ENCODE measurements around the gene MRGPRF. TPM values are rescaled to one million over a fixed set of nuclear protein-coding genes. Genes with fewer than 3 reads are reported as not detected.
A peak's percentile ranks its signal among the peaks of the same experiment; 100 is the strongest.

Gene MRGPRF
- total RNA-seq, 4 donors from 2014 or later, result 17.9 to 119 (median 43.6) TPM

DNA sequence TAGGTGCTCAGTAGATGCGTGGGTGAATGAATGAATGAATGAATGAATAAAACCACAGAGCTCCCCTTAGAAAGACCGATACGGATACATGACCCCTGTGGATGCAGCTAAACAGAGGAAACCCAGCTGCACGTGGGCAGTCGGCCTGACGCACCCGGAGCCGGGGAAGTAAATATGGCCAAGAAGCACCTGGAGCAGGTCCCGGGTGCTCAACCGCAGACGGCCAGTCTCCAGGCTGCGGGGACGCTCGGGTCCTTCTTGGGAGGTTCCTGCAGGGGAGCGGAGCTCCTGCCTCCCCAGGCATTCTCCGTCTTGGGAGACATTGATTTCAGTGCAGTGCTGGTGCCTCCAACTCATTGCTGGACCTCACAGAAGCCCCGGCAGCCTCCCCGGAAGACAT is 24.0 kb upstream of the MRGPRF start:
- intact Hi-C loops (cut with DNase I; ENCODE audit: low total_unique reads), result no loop called here
- DNase-seq, result no peak
- H3K4me3 ChIP-seq, result no peak overlapping the region
- no peak for TF ChIP-seq EP300 (IDR thresholded peaks at IDR 0.05; ENCODE audit: low read depth)
- H3K27ac ChIP-seq, result no peak overlapping the region
- no peaks in the 10 kb centered on the region for H3K36me3 ChIP-seq
- 90% methylated on average over 15 of the region's 18 CpGs; no CpG with 5 or more reads in 1 of the 2 donors for WGBS, 2 donors (ENCODE audit: low coverage in 1 of 2)
- peaks cover 0 to 7% (median 3%) of the 10 kb centered on the region in 4 donors for H3K4me1 ChIP-seq
- H3K9me3 ChIP-seq, result no peaks in the 10 kb centered on the region
- no peaks in the 10 kb centered on the region for H3K27me3 ChIP-seq
- in situ Hi-C loops (cut with MboI; ENCODE audit: low pct_ligation_motif_present in 1 of 4, low pct_unique_long_range_greater_than_20kb in 1 of 4, low sequenced_read_pairs in 3 of 4), result no loop called here

DNA sequence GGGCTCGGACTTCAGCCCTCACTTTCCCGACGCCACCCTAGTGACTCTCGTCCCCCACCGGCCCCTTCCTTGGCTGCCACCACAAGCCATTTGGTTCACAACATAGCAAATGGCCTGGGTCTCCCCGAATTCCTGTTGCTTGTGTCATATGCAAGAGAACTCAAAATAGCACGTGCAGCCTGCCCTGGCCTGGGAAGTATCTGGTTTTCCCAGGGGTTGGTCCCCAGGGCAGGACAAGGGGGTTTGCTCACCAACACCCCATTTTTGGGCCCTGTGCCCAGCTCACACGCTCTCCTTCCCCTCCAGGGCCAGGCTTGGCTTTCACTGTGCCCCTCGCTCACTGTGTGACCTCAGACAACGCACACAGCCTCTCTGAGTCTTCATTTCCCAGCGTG is 22.9 kb upstream of the MRGPRF start:
- in situ Hi-C loops (cut with MboI; ENCODE audit: low pct_ligation_motif_present in 1 of 4, low pct_unique_long_range_greater_than_20kb in 1 of 4, low sequenced_read_pairs in 3 of 4), result no loop called here

DNA sequence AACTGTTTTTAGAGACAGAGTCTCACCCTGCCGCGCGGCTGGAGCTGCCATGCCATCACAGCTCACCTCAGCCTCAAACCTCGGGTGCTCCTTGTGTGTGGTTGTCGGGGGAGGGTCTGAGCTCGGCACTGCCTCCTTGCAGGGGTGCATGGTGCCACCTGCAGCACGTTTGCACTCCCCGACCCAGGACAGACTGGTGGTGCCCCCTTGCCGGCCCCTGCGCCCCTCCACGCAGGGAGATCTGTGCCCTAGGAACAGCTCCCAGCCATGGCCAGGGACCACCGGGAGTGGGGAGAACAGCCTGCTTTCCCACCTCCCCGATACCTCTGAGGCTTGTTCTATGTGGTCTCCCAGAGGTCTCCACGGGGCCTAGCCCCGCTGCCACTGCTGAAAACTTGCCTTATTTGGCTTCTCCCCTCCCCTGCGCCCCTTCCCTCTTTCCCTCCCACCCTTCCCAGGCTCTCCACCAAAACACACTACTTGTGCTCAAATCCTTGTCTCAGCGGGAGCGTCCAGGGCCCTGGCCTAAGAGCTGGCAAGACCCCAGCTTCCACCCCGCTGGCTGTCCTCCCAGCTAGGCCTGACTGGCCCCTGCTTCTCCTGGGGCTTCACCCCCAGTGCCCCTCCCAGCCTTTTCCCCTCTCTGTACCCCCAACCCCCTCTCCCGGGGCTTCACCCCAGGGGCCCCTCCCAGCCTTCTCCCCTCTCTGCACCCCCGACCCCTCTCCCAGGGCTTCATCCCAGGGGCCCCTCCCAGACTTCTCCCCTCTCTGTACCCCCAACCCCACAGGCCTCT is 22.3 kb upstream of the MRGPRF start:
- Histone ChIP-seq H3K36me3 (no peaks in the 10 kb centered on the region), H3K9me3 (no peaks in the 10 kb centered on the region), H3K27ac (peak overlapping the region; percentile 41 to 79 (median 62)), H3K4me1 (peaks cover 0 to 7% (median 3%) of the 10 kb centered on the region in 4 donors), H3K4me3 (no peak overlapping the region), H3K27me3 (no peaks in the 10 kb centered on the region)
- in situ Hi-C loops (cut with MboI; ENCODE audit: low pct_ligation_motif_present in 1 of 4, low pct_unique_long_range_greater_than_20kb in 1 of 4, low sequenced_read_pairs in 3 of 4) (no loop called here), intact Hi-C loops (cut with DNase I; ENCODE audit: low total_unique reads) (no loop called here)
- no peak for TF ChIP-seq EP300 (IDR thresholded peaks at IDR 0.05; ENCODE audit: low read depth)
- DNase-seq, result no peak
- 69 to 80% methylated on average over 1 to 21 of the region's 21 CpGs for WGBS, 2 donors (ENCODE audit: low coverage in 1 of 2)

More for the DNA sequence above, 22.9 kb upstream of the MRGPRF start:
- no peaks in the 10 kb centered on the region for H3K36me3 ChIP-seq
- peak overlapping the region; percentile 41 to 79 (median 62) for H3K27ac ChIP-seq
- no peak overlapping the region for H3K4me3 ChIP-seq
- no peaks in the 10 kb centered on the region for H3K9me3 ChIP-seq
- peaks cover 0 to 7% (median 3%) of the 10 kb centered on the region in 4 donors for H3K4me1 ChIP-seq
- no peaks in the 10 kb centered on the region for H3K27me3 ChIP-seq
- no peak for DNase-seq
- 77% methylated on average over 10 of the region's 11 CpGs; no CpG with 5 or more reads in 1 of the 2 donors for WGBS, 2 donors (ENCODE audit: low coverage in 1 of 2)
- TF ChIP-seq POLR2A (IDR thresholded peaks at IDR 0.05), result no peak
- peak in 1 of 3 donors; percentile 22 for TF ChIP-seq POLR2AphosphoS5 (IDR thresholded peaks at IDR 0.05)
- TF ChIP-seq EP300 (IDR thresholded peaks at IDR 0.05; ENCODE audit: low read depth), result no peak
- TF ChIP-seq, protein P1, sequence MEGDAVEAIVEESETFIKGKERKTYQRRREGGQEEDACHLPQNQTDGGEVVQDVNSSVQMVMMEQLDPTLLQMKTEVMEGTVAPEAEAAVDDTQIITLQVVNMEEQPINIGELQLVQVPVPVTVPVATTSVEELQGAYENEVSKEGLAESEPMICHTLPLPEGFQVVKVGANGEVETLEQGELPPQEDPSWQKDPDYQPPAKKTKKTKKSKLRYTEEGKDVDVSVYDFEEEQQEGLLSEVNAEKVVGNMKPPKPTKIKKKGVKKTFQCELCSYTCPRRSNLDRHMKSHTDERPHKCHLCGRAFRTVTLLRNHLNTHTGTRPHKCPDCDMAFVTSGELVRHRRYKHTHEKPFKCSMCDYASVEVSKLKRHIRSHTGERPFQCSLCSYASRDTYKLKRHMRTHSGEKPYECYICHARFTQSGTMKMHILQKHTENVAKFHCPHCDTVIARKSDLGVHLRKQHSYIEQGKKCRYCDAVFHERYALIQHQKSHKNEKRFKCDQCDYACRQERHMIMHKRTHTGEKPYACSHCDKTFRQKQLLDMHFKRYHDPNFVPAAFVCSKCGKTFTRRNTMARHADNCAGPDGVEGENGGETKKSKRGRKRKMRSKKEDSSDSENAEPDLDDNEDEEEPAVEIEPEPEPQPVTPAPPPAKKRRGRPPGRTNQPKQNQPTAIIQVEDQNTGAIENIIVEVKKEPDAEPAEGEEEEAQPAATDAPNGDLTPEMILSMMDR (IDR thresholded peaks at IDR 0.05), result no peak
- intact Hi-C loops (cut with DNase I; ENCODE audit: low total_unique reads), result no loop called here

DNA sequence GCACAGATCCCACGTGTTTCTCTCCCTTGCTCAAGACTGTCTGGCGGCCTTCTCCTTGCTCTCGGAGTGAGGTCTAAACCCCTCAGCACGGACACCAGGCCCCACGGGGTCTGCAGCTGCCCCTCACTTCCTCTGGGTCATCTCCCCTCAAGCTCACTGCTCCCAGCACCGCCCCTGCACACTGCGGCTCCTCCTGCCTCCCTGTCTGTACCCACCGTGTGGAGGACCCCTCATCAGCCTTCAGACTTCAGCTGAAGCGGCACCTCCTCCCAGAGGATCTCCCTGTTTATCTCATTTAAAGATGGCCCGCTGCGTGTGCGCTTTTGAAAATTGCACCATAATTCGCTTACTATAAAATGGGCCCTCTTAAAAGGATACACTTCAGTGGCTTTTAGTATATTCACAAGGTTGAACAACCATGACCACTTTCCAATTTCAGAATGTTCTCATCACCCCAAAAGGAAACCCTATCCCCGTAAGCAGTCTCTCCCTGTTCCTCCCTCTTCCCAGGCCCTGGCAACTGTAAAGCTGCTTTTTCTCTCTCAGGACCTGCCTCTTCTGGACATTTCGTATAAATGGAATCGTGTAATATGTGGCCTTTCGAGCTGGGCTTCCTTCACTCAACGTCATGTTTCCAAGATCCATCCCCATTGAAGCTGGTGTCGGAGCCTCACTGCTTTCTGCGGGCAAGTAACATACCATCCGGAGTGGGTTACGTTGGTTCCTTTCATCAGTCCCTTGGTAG is 21.2 kb upstream of the MRGPRF start:
- peak overlapping the region; percentile 41 to 79 (median 62) for H3K27ac ChIP-seq
- no peak overlapping the region for H3K4me3 ChIP-seq
- H3K4me1 ChIP-seq, result peaks cover 0 to 7% (median 3%) of the 10 kb centered on the region in 4 donors
- H3K36me3 ChIP-seq, result no peaks in the 10 kb centered on the region
- no peaks in the 10 kb centered on the region for H3K9me3 ChIP-seq
- in situ Hi-C loops (cut with MboI; ENCODE audit: low pct_ligation_motif_present in 1 of 4, low pct_unique_long_range_greater_than_20kb in 1 of 4, low sequenced_read_pairs in 3 of 4) (no loop called here), intact Hi-C loops (cut with DNase I; ENCODE audit: low total_unique reads) (no loop called here)
- no peak for DNase-seq
- TF ChIP-seq, protein P1 (IDR thresholded peaks at IDR 0.05), result no peak
- no peak for TF ChIP-seq EP300 (IDR thresholded peaks at IDR 0.05; ENCODE audit: low read depth)
- TF ChIP-seq POLR2A (IDR thresholded peaks at IDR 0.05), result no peak
- TF ChIP-seq POLR2AphosphoS5 (IDR thresholded peaks at IDR 0.05), result no peak
- 83 to 84% methylated on average over 17 to 22 of the region's 22 CpGs for WGBS, 2 donors (ENCODE audit: low coverage in 1 of 2)
- no peaks in the 10 kb centered on the region for H3K27me3 ChIP-seq

DNA sequence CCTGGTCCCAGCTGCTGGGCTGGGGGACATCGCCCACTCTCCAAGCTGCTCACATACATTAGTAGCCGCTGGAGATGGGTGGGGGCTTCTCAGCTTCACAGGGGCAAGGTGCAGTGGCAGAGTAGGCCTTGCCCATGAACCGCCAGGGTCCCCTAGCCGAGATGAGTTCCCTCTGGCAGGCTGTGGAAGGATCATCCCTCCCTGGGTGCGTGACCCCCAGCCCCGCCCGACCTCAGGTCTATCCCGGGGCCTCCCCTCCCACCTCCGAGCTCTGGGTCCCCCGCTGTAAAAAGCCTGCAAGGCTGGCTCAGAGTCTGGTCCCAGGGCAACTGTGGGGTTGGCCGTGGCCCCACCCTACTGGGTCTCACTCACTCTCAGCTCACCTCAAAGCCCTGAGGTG is 20.4 kb upstream of the MRGPRF start:
- TF ChIP-seq POLR2AphosphoS5 (IDR thresholded peaks at IDR 0.05) (no peak), POLR2A (IDR thresholded peaks at IDR 0.05) (no peak), EP300 (IDR thresholded peaks at IDR 0.05; ENCODE audit: low read depth) (no peak)
- TF ChIP-seq, protein P1 (IDR thresholded peaks at IDR 0.05), result no peak
- no peak for DNase-seq
- intact Hi-C loops (cut with DNase I; ENCODE audit: low total_unique reads), result no loop called here
- Histone ChIP-seq H3K9me3 (no peaks in the 10 kb centered on the region), H3K4me1 (peaks cover 0 to 7% (median 3%) of the 10 kb centered on the region in 4 donors), H3K27me3 (no peaks in the 10 kb centered on the region), H3K36me3 (no peaks in the 10 kb centered on the region), H3K27ac (no peak overlapping the region), H3K4me3 (no peak overlapping the region)
- WGBS, 2 donors (ENCODE audit: low coverage in 1 of 2), result 74% methylated on average over 6 of the region's 11 CpGs; no CpG with 5 or more reads in 1 of the 2 donors
- in situ Hi-C loops (cut with MboI; ENCODE audit: low pct_ligation_motif_present in 1 of 4, low pct_unique_long_range_greater_than_20kb in 1 of 4, low sequenced_read_pairs in 3 of 4), result no loop called here
